HG03175 (cell line): ENCODE measurements around the gene GNAI1.

Experiments used
- ATAC-seq: cut with Tn5 transposase; IDR thresholded peaks from one replicate; pipeline ENCODE4 v1.9.1; 2021; ENCODE audit warnings: mild to moderate bottlenecking, moderate library complexity; ENCODE audit not compliant: unreplicated experiment

Gene GNAI1

DNA sequence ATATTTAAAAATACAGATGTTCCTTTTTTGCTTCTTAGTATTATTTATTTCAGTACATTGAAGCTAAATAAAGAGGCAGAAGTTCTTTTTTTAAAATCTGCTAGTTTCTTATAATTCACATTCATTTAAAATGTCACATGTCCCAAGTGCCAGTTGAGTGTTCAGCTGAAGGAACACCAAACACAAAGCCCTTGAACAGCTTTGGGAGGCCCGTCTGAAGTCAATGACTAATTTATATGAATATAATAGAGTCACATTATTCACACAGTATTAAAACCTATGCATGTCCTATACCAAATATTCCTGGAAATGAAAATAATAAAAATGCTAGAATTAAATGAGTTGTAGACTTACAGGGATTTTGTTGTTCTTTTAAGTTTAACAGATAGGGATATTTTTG lies 70.3 kb downstream of the GNAI1 start:
- ATAC-seq, result no peak

DNA sequence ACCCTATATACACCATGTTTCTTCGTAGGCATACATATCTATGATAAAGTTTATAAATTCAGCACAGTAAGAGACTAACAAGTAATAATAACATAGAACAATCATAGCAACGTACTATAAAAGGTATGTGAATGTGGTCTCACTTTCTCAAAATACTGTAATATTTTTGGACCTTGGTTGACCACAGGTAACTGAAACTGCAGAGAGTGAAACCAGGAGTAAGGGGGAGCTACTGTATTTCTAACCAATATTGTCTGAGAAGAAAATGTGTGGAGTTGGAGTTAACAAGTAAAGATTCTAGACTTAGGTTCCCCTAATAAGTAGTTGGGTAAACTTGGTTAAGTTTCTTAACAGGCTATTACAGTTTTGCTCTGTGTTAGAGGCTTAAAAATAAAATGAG lies 72.1 kb downstream of the GNAI1 start:
- peak; percentile 78 for ATAC-seq

DNA sequence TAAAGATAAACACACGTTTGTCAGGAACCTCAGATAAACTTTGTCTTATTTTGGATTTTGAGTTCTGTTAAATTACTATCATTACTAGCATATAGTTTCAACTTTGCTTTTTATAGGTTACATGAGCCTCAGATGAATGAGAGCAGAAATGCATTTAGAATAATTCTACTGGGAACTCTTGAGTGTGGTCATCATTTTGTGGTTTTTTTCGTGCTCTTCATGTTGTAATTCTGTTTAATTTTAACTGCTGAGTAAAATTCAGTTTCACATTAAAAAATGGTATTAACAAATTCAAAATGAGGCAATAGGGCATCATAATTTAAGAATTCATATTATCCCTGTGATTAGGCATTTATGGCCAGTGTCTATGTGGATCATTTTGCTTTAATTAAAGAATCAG lies 72.9 kb downstream of the GNAI1 start:
- no peak for ATAC-seq

DNA sequence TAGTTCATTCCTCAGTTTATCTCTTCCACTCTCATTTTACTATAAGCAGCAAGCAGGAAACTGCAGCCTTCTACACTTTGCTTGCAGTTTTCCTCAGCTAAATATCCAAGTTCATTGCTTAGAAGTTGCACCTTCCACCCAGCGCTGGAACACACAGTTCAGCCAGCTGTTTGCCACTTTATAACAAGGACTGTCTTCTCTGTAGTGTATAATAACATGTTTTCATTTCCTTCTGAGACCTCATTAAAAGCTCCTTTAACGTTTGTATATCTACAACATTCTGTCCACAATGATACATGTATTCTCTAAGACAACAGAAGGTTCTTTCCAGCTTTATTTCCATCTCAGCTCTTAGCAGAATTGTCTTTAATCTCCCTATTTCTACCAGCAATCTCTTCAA lies 74.1 kb downstream of the GNAI1 start:
- no peak for ATAC-seq

DNA sequence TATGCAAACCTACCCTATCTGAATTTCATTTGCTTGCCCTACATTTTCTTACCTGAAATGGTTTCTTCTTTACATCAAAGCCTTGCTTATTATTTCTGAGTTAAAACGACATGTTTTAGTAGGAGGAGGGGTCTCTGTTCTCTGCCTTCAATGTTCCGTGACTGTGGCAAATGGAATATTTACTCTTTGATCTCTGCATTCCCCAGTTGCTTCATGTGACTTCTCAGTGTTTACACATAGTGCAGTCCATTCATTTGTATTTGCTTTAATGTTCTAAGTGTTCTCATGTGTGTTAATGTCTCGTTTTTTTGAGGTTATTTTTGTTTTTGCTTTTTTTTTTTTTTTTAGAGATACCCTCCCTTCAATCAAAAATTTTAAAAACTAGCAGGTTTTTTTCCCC lies 75.8 kb downstream of the GNAI1 start:
- ATAC-seq, result no peak

DNA sequence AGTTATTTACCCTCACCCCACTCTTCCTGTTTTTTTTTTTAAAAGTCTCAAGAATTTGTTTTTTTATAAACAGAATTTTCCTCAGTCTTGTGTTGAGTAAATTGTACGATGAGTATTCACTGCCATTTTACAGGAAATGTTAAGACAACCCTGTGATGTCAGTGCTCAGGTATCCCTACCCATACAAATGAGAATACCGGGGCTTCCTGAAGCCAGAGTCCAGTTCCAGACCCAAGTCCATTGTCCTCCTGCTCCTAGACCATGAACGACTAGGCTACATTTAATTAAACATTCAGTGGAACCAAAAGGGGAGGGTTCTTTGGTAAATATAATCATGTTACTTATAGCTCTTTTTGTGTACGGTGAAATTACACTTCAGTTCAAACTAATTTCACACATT lies 79.2 kb downstream of the GNAI1 start:
- ATAC-seq, result no peak

DNA sequence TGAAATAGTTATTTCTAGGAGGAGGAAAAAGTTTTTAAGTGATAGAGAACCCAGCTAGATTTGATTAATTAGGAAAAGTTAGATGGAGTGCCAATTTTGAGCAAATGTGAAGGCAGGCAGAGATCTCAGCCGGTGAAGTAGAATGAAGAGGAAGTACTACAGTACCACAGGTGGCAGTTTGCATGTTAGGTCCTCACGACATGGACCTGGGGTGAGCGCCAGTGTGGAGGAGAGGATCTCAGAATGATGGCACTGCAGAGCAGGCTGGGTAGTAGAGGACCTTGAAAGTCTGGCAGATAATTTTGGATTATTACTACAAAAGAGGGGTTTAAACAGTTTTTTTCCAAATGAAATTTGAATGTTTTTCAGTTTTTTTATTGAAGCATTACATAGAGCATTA lies 81.1 kb downstream of the GNAI1 start:
- ATAC-seq, result no peak

DNA sequence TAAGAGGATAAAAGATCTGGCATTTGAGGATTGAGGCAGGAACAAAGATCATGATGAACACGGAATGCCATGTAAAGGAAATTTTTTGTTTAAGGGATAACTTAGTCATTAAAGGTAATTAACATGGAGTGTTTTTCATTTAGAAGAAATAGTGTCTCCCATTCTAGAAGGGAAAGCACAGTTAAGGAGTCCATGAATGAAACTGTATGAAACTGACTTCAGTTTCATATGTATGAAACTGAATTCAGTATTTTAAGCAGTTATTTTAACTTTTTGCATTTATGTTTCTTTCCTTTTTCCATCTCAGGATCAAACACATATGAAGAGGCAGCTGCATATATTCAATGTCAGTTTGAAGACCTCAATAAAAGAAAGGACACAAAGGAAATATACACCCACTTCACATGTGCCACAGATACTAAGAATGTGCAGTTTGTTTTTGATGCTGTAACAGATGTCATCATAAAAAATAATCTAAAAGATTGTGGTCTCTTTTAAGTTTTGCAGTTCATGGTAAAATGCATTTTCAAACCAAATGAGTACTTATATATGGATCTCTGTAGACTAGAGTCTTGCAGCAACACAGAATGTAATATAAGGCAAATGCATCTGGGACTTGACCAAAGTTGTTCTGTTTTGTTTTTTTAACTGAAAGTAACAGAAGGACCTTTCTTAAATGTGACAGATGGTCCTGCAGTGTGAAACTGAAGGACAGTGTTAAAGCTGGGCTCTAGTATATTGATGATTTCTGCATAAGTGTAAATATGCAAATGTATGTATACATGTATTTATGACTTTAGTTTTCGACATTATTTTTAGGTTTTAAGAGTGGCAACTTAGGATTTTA lies 82.6 kb downstream of the GNAI1 start:
- ATAC-seq, result no peak

DNA sequence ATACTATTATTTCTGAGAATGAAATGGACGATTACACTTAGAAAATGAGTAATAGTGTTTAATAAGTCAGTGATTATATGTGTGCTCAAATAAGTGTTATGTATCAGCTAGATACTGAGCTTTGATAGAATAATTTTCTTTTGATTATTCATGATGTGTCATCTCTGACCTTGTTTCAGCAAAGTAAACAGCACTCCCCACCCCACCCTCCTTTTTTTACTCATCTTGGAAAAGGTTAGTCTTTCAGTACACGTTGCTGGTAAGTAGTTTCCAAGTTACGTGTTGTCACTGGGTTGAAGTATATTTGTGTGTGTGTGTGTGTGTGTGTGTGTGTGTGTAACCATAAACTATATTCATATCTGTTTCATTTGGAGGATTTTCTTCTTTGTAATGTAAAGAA lies 84.1 kb downstream of the GNAI1 start:
- ATAC-seq, result no peak

DNA sequence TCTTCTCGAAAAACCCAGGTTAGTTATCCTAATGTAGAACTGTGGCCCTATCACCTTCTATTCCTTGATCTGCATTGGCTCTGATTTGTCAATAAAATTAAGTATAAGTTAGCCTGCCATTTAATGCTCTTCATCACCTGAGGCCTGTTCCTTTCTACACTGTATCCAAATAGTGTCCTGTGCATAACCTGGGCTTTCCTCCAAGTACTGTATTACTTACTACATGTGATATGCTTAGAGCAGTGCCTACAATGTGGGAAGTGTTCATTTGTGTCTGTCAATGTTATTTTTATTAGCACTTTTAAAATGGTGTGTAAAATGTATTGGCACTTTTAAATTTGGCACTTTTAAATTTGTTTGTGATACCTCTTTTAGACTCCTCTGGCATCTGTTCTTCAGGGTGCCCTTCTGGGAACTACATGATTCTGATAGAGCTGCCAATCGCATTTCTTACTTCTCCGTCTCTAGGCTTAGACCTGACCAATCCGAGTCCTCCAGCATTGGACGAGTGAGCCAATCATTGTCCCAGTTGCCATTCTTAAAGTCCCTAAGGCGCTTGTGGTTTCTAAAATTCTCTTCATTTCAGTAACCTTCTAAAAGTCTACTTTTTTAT lies 85.5 kb downstream of the GNAI1 start:
- ATAC-seq, result no peak

DNA sequence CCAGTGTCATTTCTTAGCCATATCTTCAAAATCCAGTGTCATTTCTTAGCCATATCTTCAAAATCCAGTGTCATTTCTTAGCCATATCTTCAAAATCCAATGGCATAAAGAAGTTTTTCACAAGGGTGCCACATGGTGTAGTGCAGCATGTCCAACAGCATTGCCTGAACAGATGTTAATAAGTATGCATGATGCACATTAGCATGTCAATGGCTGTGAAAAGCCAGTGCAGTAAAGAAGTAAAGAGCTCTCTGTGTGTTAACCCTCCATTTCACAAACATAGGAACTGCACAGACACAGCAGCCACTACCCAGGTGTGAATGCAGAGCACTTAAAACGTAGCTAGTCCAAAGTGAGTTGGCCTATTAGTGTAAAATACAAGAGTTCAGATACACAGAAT lies 89.8 kb downstream of the GNAI1 start:
- ATAC-seq, result no peak

DNA sequence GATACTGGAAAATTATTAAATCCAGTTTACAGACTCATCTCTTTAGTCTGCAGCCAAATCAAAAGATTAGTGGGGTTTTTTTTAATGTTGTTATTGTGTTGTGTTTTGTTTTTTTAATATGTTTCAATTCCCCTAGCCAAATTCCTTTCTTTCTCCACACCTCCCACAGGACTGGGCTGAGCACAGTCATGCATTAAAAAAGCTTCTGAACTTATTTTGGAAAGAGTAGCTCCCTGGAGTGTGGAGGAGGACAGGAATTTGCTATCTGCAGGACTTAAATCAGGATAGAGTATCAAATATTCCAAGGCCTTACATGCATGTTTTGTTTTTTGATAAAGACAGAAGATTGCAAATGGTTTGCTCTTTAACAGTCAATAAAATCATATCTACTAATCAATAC lies 90.7 kb downstream of the GNAI1 start:
- no peak for ATAC-seq

DNA sequence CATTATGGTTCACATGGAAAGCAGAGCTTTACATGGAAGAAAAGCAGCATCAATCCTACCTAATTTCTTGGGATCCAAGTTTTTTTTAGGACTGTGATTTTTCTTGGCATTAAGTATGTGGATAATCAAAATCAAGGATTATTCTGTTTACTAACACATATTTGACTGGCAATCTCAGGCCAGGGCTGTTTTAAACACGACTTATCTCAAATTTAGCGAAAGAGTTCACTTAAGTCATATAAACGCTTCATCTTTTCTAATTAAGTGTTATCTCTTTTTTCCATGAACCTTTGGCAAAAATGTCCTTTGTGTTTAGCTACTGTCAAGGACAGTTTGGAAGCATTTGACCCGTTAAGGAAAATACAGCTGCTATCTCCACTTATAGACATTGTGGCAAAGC lies 92.0 kb downstream of the GNAI1 start:
- ATAC-seq, result no peak

DNA sequence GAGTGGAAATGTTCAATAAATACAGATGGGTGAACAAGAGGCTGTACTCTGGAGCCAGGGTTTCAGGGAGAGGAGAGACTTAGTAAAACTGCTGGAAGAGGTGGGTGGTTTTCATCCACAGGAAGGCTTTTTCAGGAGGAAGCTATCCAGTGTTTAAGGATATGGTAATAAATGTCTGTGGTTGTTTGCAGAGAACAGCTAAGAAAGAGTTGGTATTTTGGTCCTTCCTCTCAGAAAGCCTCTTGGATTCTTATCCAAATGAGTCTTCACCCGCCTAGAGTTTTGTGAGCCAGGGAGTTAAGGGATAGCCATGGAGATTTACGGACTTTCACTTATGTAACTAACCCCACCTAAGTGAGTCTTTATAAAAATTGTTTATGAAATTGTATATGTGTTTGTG lies 95.7 kb downstream of the GNAI1 start:
- ATAC-seq, result no peak

DNA sequence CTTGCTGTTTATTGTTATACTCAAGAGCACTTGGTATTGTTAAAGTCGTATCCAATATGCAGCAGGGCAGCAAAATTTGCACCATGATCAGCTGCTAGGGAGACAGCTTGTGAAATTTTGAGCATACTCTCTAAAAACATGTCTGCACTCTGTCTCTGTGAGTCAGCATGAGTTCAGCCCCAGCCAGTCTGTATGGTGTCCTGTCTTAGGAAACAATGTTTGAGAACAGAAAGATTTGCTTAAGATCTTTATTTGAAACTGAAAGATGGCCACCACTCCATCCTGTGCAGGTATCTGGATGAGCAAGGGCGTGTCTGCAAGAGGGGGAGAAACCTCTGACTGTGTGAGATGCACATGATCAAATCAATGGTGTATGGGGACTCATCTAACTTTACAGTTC lies 97.1 kb downstream of the GNAI1 start:
- ATAC-seq, result no peak

DNA sequence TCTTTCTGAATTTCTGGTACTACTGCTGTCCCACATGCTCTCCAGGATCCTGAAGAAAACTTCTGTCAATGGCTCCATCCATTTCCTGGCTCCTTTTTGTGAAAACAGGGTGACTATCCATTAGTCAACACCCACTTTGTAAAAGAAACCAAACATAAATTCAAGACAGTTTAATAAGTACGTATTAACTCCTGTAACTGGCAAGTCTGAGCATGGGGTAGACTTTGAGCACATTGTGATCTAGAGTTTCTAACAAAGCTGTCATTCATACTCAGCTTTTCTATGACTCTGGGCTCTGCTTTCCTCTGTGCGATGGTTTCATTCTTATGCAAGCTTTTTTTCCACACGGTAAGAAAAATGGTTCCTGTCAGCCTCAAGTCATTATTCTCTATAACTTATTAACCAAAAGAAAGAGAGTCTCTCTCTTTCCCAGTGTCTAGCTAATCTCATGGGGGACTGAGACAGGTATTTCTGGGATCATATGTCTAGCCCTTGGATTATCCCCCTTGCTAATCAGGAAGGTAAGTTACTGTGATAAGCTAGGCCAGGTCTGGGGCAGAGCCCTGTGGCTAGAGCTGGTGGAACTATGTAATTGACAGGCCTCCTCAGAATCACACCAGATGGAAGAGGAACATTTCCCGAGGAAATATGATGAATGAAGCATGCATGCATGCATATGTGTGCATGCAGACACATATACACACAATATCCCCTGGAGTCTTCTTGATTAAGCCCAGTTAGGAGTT lies 98.5 kb downstream of the GNAI1 start:
- no peak for ATAC-seq

DNA sequence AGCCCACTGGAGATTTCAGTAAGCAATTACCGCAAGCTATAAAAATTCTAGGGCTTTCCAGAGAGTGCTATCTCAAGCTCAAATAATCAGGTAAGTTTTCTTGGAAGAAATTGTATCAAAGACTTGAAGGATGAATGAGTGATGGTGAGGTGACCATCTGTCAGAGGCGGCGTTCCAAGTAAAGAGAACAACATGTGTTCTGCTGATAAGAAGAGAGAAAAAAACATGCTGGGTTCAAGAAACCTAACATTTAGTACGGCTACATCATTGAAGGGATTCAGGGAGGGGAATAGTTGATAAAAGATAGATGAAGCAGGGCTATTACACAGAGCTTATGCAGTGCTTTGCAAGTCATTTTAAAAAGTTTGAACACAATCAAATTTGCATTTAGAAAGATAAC lies 100.7 kb downstream of the GNAI1 start:
- no peak for ATAC-seq

DNA sequence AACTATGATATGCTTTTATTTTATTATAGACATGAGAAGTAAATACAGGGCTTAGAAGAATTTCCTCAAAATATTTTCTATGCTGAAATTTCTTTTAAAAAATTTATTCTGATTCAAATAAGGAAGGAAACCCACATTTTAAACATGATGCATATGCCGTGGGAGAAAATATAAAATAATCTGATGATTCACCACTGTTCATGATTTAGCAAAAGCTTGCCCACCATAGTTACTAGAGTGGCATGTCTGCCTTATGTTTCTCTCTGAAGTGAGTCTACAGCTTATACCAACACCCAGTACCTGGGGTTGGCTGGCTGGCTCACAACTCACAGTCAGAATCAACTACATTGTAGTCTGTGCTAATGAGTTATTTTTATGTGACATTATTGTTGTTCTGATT lies 102.0 kb downstream of the GNAI1 start:
- no peak for ATAC-seq

DNA sequence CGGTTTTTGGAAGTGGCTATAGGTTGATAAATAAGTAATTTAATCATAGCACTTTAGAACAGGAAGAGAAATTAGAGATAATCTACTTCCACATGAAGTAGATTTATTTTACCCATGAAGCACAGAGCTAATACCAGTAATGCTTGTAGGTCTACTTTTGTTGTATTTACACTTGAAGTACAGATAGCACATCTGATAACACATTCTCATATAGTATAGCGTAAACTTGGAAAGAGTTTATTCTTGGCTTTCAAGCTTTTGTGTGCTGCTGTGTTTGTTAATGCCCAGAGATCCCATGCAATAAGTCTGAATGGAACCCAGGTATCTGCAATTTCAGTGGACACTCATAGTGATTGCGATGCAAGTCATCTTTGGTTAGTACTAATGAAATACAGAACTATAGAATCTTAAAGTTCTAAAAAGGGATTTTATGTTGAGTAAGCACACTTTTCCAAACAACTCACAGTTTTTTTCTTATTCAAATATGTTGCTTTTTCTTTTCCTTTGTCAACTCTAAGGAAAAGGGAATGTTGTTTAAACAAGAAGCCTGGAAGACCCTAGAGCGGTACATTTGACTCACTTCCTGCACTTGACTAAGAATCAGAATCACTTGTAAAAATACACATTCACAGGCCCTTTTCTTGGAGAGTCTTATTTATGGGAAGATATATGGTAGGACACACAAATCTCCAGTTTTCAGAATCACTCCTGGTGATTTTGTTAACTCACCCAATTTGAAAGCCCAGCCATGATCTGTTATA lies 105.8 kb downstream of the GNAI1 start:
- ATAC-seq, result no peak

DNA sequence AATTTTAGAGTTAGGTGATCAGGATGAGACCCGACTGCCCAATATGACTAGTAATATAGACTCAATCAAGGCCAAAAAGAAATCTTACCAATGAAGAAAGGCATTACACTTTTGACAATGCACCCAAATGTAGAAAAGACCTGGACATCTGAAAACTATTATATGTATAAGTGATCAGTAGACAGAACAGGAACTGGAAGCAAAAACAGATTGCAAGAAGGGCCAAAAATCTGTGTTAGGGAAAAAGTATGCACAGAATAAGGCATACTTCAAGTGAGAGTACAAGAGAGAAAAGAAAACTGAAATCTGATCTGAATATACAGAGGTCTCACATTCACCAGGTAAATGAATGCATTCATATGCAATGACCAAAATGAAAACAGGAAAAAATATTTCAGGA lies 107.0 kb downstream of the GNAI1 start:
- no peak for ATAC-seq

DNA sequence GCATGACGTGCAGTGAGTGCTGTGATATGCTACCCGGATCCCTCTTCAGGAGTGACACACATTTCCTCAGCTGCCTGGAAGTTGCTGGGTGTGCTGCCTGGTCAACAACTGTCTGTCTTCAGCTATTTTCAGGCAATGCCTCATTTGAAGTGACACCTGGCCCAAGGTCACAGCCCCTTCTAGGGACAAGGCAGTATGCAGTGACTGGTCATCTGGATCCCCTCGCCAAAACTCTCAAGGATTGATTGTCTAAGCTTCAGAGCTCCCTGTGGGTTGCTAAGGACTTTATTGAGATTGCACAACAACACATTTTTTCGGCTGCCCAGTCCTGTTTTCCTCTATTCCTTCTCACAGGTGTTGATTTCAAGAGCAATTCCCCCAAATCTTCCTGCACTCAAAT lies 108.8 kb downstream of the GNAI1 start:
- no peak for ATAC-seq
